HG02870 (cell line): ENCODE results near the gene TM7SF2.

Experiments used
- ATAC-seq: cut with Tn5 transposase; IDR thresholded peaks from one replicate; pipeline ENCODE4 v1.9.1; 2021; ENCODE audit warnings: mild to moderate bottlenecking, moderate library complexity; ENCODE audit not compliant: unreplicated experiment

Gene TM7SF2

DNA sequence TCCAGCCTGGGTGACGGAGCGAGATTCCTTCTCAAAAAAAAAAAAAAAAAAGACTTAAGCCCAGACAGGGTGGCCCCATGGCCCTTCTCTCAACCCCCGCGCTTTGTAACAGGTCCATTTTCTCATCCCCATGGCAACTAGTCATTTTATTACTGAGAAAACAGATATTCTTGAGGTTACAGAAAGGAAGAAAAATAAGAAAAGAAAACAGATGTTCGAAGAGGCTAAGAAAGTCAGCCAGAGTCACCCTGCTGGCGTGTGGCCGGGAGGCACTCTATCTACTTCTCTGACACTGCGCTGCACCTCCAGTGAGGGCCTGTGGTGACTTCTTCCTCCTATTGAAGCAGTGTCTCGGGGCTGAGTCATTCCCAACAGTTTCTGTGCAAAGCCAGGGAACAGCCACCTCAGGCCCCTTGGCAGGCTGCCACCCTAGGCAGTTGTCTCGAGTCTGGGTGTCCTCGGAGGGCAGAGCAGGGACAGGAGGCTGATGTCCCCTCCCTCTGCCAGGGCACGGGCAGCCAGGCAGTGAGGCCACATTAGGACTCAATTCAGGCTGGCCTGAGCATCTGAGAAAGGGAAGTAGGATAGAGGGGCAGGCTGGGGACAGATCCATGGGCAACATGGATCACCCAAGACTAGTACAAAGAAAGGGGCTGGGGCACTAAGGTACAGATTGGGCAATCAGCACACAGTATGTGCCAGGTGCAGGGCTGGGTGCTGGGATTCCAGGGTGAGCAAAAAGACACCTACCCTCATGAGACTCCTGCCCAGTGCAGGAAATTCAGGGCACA lies 39.0 kb downstream of the TM7SF2 start:
- ATAC-seq = no peak

DNA sequence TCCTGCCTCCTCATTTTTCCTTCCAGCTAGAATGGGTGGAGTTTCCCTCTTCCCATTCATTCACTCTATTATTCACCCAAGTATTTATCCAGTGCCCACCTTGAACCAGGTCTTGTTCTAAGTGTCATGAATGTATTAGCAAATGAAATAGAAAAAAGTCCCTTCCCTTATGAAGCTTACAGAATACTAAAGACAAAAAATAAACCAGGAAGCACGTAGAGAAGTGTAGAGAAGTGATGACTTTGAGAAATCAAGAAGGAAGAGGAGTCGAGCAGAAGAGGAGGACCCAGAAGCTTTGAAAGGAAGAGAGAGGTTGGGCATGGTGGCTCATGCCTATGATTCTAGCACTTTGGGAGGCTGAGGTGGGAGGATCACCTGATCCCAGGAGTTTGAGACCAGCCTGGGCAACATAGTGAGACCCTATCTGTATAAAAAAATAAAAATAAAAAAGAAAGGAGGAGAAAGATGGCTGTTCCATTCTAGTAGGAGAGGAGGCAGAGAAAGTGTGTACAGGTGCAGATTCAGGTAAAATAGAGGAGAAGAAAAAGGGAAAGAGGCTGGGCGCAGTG lies 39.7 kb downstream of the TM7SF2 start:
- ATAC-seq = no peak

DNA sequence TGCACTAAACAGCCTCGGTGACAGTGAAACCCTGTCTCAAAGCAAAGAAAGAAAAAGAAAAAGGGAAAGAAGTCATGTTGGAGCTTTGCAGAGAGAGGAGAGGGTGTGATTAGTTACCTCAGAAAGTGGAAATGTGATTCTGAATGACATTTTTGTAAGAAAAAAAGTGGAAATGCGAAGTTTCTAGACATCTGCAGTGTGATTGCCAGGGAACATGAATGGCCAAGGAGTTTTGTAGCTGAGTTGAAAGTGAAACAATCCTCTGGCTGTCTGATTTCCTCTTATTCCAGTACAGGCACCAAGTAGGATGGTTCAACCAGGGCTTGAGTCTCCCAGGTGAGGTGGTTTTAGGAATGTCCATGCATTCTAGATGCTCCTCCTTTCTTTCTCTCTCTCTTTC lies 40.5 kb downstream of the TM7SF2 start:
- no peak for ATAC-seq

GRCh38 chr11:65156256-65156655 lies 44.6 kb downstream of the TM7SF2 start:
- ATAC-seq = no peak

- no peak for ATAC-seq
These were observed 45.3 kb downstream of the TM7SF2 start for GRCh38 chr11:65156926-65157325.

DNA sequence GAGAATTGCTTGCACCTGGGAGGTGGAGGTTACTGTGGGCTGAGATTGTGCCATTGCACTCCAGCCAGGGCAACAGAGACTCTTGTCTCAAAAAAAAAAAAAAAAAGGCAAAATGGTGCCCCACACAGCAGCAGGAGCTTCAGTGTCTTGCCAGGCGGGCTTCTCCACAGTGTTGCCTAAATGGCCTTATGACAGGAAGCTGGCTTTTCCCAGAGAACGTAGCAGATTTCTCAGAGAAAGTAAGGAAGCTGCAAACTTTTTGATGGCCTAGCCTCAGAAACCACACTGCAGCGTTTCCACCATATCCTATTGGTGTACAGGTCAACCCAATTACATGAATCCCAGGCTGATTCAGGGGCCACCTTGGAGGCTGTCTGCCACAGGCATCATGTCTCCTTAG lies 45.7 kb downstream of the TM7SF2 start:
- ATAC-seq = no peak

- no peak for ATAC-seq
These were observed 47.3 kb downstream of the TM7SF2 start for GRCh38 chr11:65159012-65159411.

- no peak for ATAC-seq
These were observed 49.0 kb downstream of the TM7SF2 start for GRCh38 chr11:65160643-65161042.

DNA sequence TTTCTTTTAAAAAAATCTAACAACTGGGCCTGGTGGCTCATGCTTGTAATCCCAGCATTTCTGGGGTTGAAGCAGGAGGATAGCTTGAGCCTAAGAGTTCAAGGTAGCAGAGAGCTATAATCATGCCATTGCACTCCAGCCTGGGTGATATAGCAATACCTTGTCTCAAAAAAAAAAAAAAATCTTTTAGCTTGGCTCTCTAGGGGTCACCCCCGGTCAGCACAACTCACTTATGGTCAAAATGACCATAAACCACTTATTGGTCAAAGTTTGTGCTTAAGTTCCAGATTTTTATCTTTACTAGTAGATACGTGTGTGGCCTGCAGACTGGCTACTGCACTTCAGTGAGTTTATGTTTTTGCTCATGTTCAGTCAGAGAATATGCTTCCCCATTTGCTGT lies 52.0 kb downstream of the TM7SF2 start:
- ATAC-seq = no peak
